Activated CD4-positive, CD25-positive, alpha-beta regulatory T cell treated with anti-CD3 and anti-CD28 coated beads, Interleukin-2, amount 50 U/mL, for 16 hours (primary cell): Measurements from ENCODE around the gene FNDC3B.
"Not testable (repeated sequence)": the region's sequence is repeated elsewhere in the genome, so short reads cannot be mapped to it uniquely, and the experiment has no call there.

Experiments
- DNase-seq: peaks from one replicate; pipeline ENCODE4 v3.0.0-alpha.2; 2020; ENCODE audit warnings: low read depth, low spot score

The FNDC3B gene

GRCh38 chr3:172233474-172234277, 194.3 kb downstream of the FNDC3B start:
- no peak for DNase-seq

GRCh38 chr3:172235698-172236097, 196.3 kb downstream of the FNDC3B start:
- no peak for DNase-seq

- DNase-seq = no peak
Observed at GRCh38 chr3:172236771-172237742, 197.7 kb downstream of the FNDC3B start.

- DNase-seq = no peak
Observed at GRCh38 chr3:172238188-172238587, 198.8 kb downstream of the FNDC3B start.

- DNase-seq = no peak
Observed at GRCh38 chr3:172239218-172239790, 199.9 kb downstream of the FNDC3B start.

- no peak for DNase-seq
Observed at GRCh38 chr3:172241405-172241804, 202.0 kb downstream of the FNDC3B start.

- DNase-seq = not testable (repeated sequence)
Observed at GRCh38 chr3:172242471-172242870, 203.1 kb downstream of the FNDC3B start.

GRCh38 chr3:172243376-172243775, 204.0 kb downstream of the FNDC3B start:
- not testable (repeated sequence) for DNase-seq

GRCh38 chr3:172244011-172244410, 204.6 kb downstream of the FNDC3B start:
- DNase-seq = no peak

GRCh38 chr3:172245241-172245640, 205.9 kb downstream of the FNDC3B start:
- no peak for DNase-seq

- DNase-seq = no peak
Observed at GRCh38 chr3:172246107-172246844, 206.9 kb downstream of the FNDC3B start.

- DNase-seq = no peak
Observed at GRCh38 chr3:172247525-172248274, 208.3 kb downstream of the FNDC3B start.

GRCh38 chr3:172249039-172249438, 209.7 kb downstream of the FNDC3B start:
- DNase-seq = no peak

- no peak for DNase-seq
Observed at GRCh38 chr3:172251211-172251610, 211.8 kb downstream of the FNDC3B start.

- no peak for DNase-seq
Observed at GRCh38 chr3:172253200-172253599, 213.8 kb downstream of the FNDC3B start.

- DNase-seq = no peak
Observed at GRCh38 chr3:172254542-172254941, 215.2 kb downstream of the FNDC3B start.

GRCh38 chr3:172255321-172255720, 215.9 kb downstream of the FNDC3B start:
- not testable (repeated sequence) for DNase-seq

- DNase-seq = no peak
Observed at GRCh38 chr3:172256101-172256734, 216.8 kb downstream of the FNDC3B start.

- DNase-seq = no peak
Observed at GRCh38 chr3:172257648-172258400, 218.4 kb downstream of the FNDC3B start.
